HG03135 (cell line): ENCODE results near the gene TMEM117.
A peak's percentile ranks its signal among the peaks of the same experiment; 100 is the strongest.
"Not testable (repeated sequence)": the region's sequence is repeated elsewhere in the genome, so short reads cannot be mapped to it uniquely, and the experiment has no call there.

Experiments used
- ATAC-seq: cut with Tn5 transposase; IDR thresholded peaks from one replicate; pipeline ENCODE4 v1.9.1; 2021; ENCODE audit warnings: mild to moderate bottlenecking, moderate library complexity; ENCODE audit not compliant: unreplicated experiment

TMEM117 gene

GRCh38 chr12:43840338-43840737, 4.5 kb downstream of the TMEM117 start:
- ATAC-seq: no peak

GRCh38 chr12:43841253-43841652, 5.4 kb downstream of the TMEM117 start:
- no peak for ATAC-seq

GRCh38 chr12:43842259-43842658, 6.4 kb downstream of the TMEM117 start:
- ATAC-seq: no peak

GRCh38 chr12:43847425-43848225, 11.7 kb downstream of the TMEM117 start:
- not testable (repeated sequence) for ATAC-seq

- ATAC-seq: no peak
Observed at GRCh38 chr12:43848226-43848507, 12.3 kb downstream of the TMEM117 start.

GRCh38 chr12:43848786-43849185, 12.9 kb downstream of the TMEM117 start:
- no peak for ATAC-seq

GRCh38 chr12:43852744-43853143, 16.9 kb downstream of the TMEM117 start:
- no peak for ATAC-seq

GRCh38 chr12:43856972-43857371, 21.1 kb downstream of the TMEM117 start:
- no peak for ATAC-seq

- no peak for ATAC-seq
Observed at GRCh38 chr12:43858096-43858495, 22.2 kb downstream of the TMEM117 start.

GRCh38 chr12:43858991-43859390, 23.1 kb downstream of the TMEM117 start:
- ATAC-seq: no peak

- ATAC-seq: no peak
Observed at GRCh38 chr12:43861015-43861839, 25.3 kb downstream of the TMEM117 start.

GRCh38 chr12:43861840-43862150, 25.9 kb downstream of the TMEM117 start:
- no peak for ATAC-seq

- ATAC-seq: no peak
Observed at GRCh38 chr12:43863770-43864366, 28.0 kb downstream of the TMEM117 start.

GRCh38 chr12:43864557-43864956, 28.7 kb downstream of the TMEM117 start:
- ATAC-seq: not testable (repeated sequence)

- ATAC-seq: no peak
Observed at GRCh38 chr12:43869184-43869583, 33.3 kb downstream of the TMEM117 start.

GRCh38 chr12:43869765-43870164, 33.9 kb downstream of the TMEM117 start:
- ATAC-seq: not testable (repeated sequence)

- ATAC-seq: not testable (repeated sequence)
Observed at GRCh38 chr12:43871258-43871657, 35.4 kb downstream of the TMEM117 start.

- no peak for ATAC-seq
Observed at GRCh38 chr12:43872396-43872795, 36.5 kb downstream of the TMEM117 start.

GRCh38 chr12:43878050-43878449, 42.2 kb downstream of the TMEM117 start:
- ATAC-seq: no peak

GRCh38 chr12:43880547-43880946, 44.7 kb downstream of the TMEM117 start:
- no peak for ATAC-seq

- peak; percentile 95 for ATAC-seq
Observed at GRCh38 chr12:43882578-43883178, 46.8 kb downstream of the TMEM117 start.

- ATAC-seq: no peak
Observed at GRCh38 chr12:43883311-43883710, 47.4 kb downstream of the TMEM117 start.
